Thoracic aorta (tissue), 2 donors: ENCODE results near the gene UNC13B. TPM values are rescaled to one million over a fixed set of nuclear protein-coding genes. Genes with fewer than 3 reads are reported as not detected.

Source experiments
- ATAC-seq: fragments of 150-250 bp; one replicate; pipeline ENCODE4 v1.8.0; 2017; ENCODE audit warnings: low read depth; ENCODE audit not compliant: insufficient number of reproducible peaks, low FRiP score
- DNase-seq: peaks from one replicate; pipeline ENCODE4 v3.0.0-alpha.2; 2020; ENCODE audit warnings: low spot score
- H3K27ac ChIP-seq, 2 donors: fragments of 200-600 bp; sonication (generic); 1 replicate in 1 of 2; 2 replicates in 1 of 2; pipeline ENCODE4 v1.5.1; 2016; ENCODE audit warnings: mild to moderate bottlenecking in 2 of 2, moderate library complexity in 2 of 2
- H3K27me3 ChIP-seq: fragments of 200-600 bp; sonication (generic); replicated peaks from 2 replicates; pipeline ENCODE4 v1.6.0; 2016; ENCODE audit warnings: mild to moderate bottlenecking; ENCODE audit not compliant: insufficient read depth
- H3K36me3 ChIP-seq: fragments of 200-600 bp; sonication (generic); one replicate; pipeline ENCODE4 v1.5.1; 2016
- H3K4me1 ChIP-seq, 2 donors: fragments of 200-600 bp; sonication (generic); 1 replicate in 1 of 2; 2 replicates in 1 of 2; pipeline versions ENCODE4 v1.5.1 to v1.6.0; 2016; ENCODE audit warnings: low read depth in 2 of 2, mild to moderate bottlenecking in 1 of 2; ENCODE audit not compliant: control insufficient read depth in 1 of 2
- H3K4me3 ChIP-seq: fragments of 200-600 bp; sonication (generic); 2 replicates; pipeline ENCODE4 v1.5.1; 2016; ENCODE audit warnings: mild to moderate bottlenecking
- H3K9me3 ChIP-seq: fragments of 200-600 bp; sonication (generic); 2 replicates; pipeline ENCODE4 v1.5.1; 2016
- CTCF ChIP-seq: fragments of 200-600 bp; sonication (generic); IDR thresholded peaks from one replicate; pipeline ENCODE4 v1.5.1; 2019; ENCODE audit warnings: antibody characterized with exemption
- total RNA-seq, 2 donors: library from RNA; depleted of rRNA; stranded (reverse); fragments of >200 nt; gene quantifications; one replicate each; pipeline versions ENCODE4 v1.1.0 to v1.2.3, GENCODE V29; 2016

Gene UNC13B
- total RNA-seq, 2 donors from 2014 or later, result 38.1 to 47.4 TPM

GRCh38 chr9:35353731-35354365 lies 192.0 kb downstream of the UNC13B start:
- H3K27ac ChIP-seq, result no peak overlapping the region
- no peak overlapping the region for H3K4me3 ChIP-seq
- ATAC-seq (no peak), DNase-seq (no peak)
- no peaks in the 10 kb centered on the region for H3K9me3 ChIP-seq
- no peaks in the 10 kb centered on the region for H3K27me3 ChIP-seq
- peaks cover 5% of the 10 kb centered on the region for H3K36me3 ChIP-seq
- H3K4me1 ChIP-seq, result peaks cover 5 to 22% of the 10 kb centered on the region in 2 donors
- TF ChIP-seq CTCF, result no peak

- Histone ChIP-seq H3K9me3 (no peaks in the 10 kb centered on the region), H3K36me3 (peaks cover 5% of the 10 kb centered on the region), H3K4me3 (no peak overlapping the region), H3K4me1 (peaks cover 4 to 10% of the 10 kb centered on the region in 2 donors), H3K27me3 (no peaks in the 10 kb centered on the region), H3K27ac (no peak overlapping the region)
- DNase-seq (no peak), ATAC-seq (no peak)
- TF ChIP-seq CTCF, result no peak
Observed at GRCh38 chr9:35355939-35356338, 194.1 kb downstream of the UNC13B start.

- Histone ChIP-seq H3K9me3 (no peaks in the 10 kb centered on the region), H3K27ac (no peak overlapping the region), H3K4me1 (no peaks in the 10 kb centered on the region), H3K27me3 (no peaks in the 10 kb centered on the region), H3K4me3 (no peak overlapping the region), H3K36me3 (peaks cover 5% of the 10 kb centered on the region)
- ATAC-seq (no peak), DNase-seq (no peak)
- no peak for TF ChIP-seq CTCF
Observed at GRCh38 chr9:35357116-35357515, 195.3 kb downstream of the UNC13B start.

GRCh38 chr9:35357826-35358225 lies 196.0 kb downstream of the UNC13B start:
- Histone ChIP-seq H3K4me3 (no peak overlapping the region), H3K9me3 (no peaks in the 10 kb centered on the region), H3K4me1 (no peaks in the 10 kb centered on the region), H3K27me3 (no peaks in the 10 kb centered on the region), H3K27ac (no peak overlapping the region), H3K36me3 (peaks cover 5% of the 10 kb centered on the region)
- DNase-seq, result no peak
- TF ChIP-seq CTCF, result no peak
- ATAC-seq, result no peak

- Histone ChIP-seq H3K9me3 (no peaks in the 10 kb centered on the region), H3K36me3 (peaks cover 6% of the 10 kb centered on the region), H3K4me3 (no peak overlapping the region), H3K27ac (no peak overlapping the region), H3K27me3 (no peaks in the 10 kb centered on the region), H3K4me1 (peaks cover 0 to 22% of the 10 kb centered on the region in 2 donors)
- no peak for TF ChIP-seq CTCF
- DNase-seq (no peak), ATAC-seq (no peak)
Observed at GRCh38 chr9:35364817-35365585, 203.2 kb downstream of the UNC13B start.
